ENCODE data around the gene MGRN1. TPM values are rescaled to one million over a fixed set of nuclear protein-coding genes. Genes with fewer than 3 reads are reported as not detected.

Gene MGRN1
- total RNA-seq, 2 donors from 2014 or later: 56.0 to 64.5 TPM

DNA sequence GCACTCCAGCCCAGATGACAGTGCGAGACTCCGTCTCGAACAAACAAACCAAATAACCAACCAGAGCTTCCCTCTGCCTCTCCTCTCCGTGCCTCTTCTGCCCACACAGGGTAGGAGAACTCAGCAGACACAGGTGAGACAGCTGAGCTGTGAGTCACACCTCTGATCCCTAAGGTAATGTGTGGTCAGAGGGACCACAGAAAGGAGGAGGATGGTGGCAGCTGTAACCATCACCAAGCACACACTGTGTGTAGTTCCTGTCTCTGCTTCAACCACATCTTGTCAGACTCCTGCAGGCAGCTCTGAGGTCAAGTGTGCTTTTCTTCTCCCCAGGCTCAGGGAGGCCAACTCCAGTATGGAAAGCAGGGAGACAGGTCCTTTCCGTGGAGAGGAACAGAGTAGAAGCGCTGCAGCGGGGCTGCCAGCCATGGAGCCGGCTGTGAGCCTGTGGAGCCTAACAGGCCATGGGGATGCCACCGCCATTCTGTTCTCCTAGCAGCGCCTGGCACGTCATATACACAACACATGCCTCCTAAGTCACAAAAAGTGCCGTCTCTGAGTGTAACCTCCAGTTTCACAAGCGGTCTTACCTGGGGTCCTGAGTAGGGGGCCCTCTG is 75.9 kb downstream of the MGRN1 start:
- Histone ChIP-seq H3K27me3 (replicated peaks; ENCODE audit: insufficient read depth) (no peaks in the 10 kb centered on the region), H3K36me3 (peaks cover 59% of the 10 kb centered on the region), H3K4me3 (no peak overlapping the region), H3K9me3 (no peaks in the 10 kb centered on the region), H3K4me1 (ENCODE audit: control insufficient read depth in 1 of 2, low read depth in 2 of 2) (peaks cover 0 to 13% of the 10 kb centered on the region in 2 donors), H3K27ac (no peak overlapping the region)
- TF ChIP-seq CTCF (IDR thresholded peaks at IDR 0.05): no peak
- DNase-seq (ENCODE audit: low spot score) (no peak), ATAC-seq (ENCODE audit: insufficient number of reproducible peaks, low FRiP score, low read depth) (no peak)

- Histone ChIP-seq H3K27ac (no peak overlapping the region), H3K4me1 (ENCODE audit: control insufficient read depth in 1 of 2, low read depth in 2 of 2) (peaks cover 0 to 6% of the 10 kb centered on the region in 2 donors), H3K27me3 (replicated peaks; ENCODE audit: insufficient read depth) (no peaks in the 10 kb centered on the region), H3K9me3 (no peaks in the 10 kb centered on the region), H3K4me3 (no peak overlapping the region), H3K36me3 (peaks cover 61% of the 10 kb centered on the region)
- ATAC-seq (ENCODE audit: insufficient number of reproducible peaks, low FRiP score, low read depth) (no peak), DNase-seq (ENCODE audit: low spot score) (no peak)
- no peak for TF ChIP-seq CTCF (IDR thresholded peaks at IDR 0.05)
These were observed 76.5 kb downstream of the MGRN1 start for GRCh38 chr16:4700997-4701743.

GRCh38 chr16:4701791-4702465 is 77.3 kb downstream of the MGRN1 start:
- ATAC-seq (ENCODE audit: insufficient number of reproducible peaks, low FRiP score, low read depth) (no peak), DNase-seq (ENCODE audit: low spot score) (no peak)
- Histone ChIP-seq H3K4me1 (ENCODE audit: control insufficient read depth in 1 of 2, low read depth in 2 of 2) (no peaks in the 10 kb centered on the region), H3K36me3 (peaks cover 65% of the 10 kb centered on the region), H3K9me3 (no peaks in the 10 kb centered on the region), H3K27me3 (replicated peaks; ENCODE audit: insufficient read depth) (no peaks in the 10 kb centered on the region), H3K27ac (no peak overlapping the region), H3K4me3 (no peak overlapping the region)
- TF ChIP-seq CTCF (IDR thresholded peaks at IDR 0.05): no peak

DNA sequence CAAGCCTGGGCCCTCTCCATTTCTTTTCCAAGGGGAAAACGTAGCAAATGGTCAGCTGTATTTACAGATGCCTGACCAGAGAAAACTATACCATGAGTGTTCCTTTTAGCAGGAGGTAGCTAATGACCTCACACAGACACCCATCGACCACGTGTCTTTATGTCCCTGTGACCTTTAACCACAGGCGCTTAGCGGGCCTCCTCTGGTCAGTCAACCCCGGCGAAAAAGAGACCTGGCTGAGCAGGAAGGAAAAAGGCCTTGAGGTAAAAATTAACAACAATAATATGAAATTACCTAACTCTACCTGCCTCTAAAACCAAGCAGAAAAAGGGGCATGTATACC is 77.8 kb downstream of the MGRN1 start:
- Histone ChIP-seq H3K9me3 (no peaks in the 10 kb centered on the region), H3K36me3 (peaks cover 67% of the 10 kb centered on the region), H3K27me3 (replicated peaks; ENCODE audit: insufficient read depth) (no peaks in the 10 kb centered on the region), H3K27ac (no peak overlapping the region), H3K4me3 (no peak overlapping the region), H3K4me1 (ENCODE audit: control insufficient read depth in 1 of 2, low read depth in 2 of 2) (no peaks in the 10 kb centered on the region)
- no peak for DNase-seq (ENCODE audit: low spot score)
- TF ChIP-seq CTCF (IDR thresholded peaks at IDR 0.05): no peak
- ATAC-seq (ENCODE audit: insufficient number of reproducible peaks, low FRiP score, low read depth): no peak

DNA sequence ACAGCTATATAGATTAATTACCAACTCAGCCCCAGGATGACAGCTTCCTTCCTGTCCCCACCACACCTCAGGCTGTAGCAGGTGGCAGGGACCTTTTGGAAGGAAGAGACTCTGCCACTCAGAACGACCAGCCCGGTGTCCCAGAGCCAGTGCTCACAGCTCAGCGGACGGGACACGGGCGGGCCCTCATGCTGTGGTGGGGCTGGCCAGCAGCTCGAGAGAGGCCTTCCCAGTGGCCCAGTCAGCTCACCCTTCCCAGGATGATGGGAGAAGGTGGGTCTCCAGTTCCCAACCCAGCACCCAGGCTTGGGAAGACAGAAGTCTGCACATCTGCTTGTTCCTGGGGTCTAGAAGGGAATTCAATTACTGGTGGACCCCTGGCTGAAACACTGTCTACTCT is 79.3 kb downstream of the MGRN1 start:
- Histone ChIP-seq H3K36me3 (peaks cover 53% of the 10 kb centered on the region), H3K4me1 (ENCODE audit: control insufficient read depth in 1 of 2, low read depth in 2 of 2) (no peaks in the 10 kb centered on the region), H3K4me3 (no peak overlapping the region), H3K27me3 (replicated peaks; ENCODE audit: insufficient read depth) (no peaks in the 10 kb centered on the region), H3K27ac (no peak overlapping the region), H3K9me3 (no peaks in the 10 kb centered on the region)
- ATAC-seq (ENCODE audit: insufficient number of reproducible peaks, low FRiP score, low read depth): no peak
- no peak for TF ChIP-seq CTCF (IDR thresholded peaks at IDR 0.05)
- no peak for DNase-seq (ENCODE audit: low spot score)

Measured in thoracic aorta (tissue), 2 donors.